Calu3 (cell line): ENCODE data around the gene CTNNBL1. TPM values are rescaled to one million over a fixed set of nuclear protein-coding genes. Genes with fewer than 3 reads are reported as not detected.

ENCODE experiments used
- BruUV-seq: library from RNA; stranded (reverse); fragments of 400-500 nt; replicated peaks from 2 replicates; lab custom pipeline; 2021; lab: Mats Ljungman, UMichigan
- CTCF ChIA-PET: fragments of 300-600 bp; sonication (Branson Sonifier 250); formaldehyde crosslinking; loops from one replicate; lab custom pipeline; 2022; ENCODE audit warnings: antibody characterized with exemption; lab: Charles Lee
- DNase-seq: peaks from one replicate; pipeline ENCODE4 v3.0.0; 2022
- H3K27ac Mint-ChIP-seq: one replicate; pipeline ENCODE4 v1.8.0; 2022; ENCODE audit warnings: mixed read lengths; ENCODE audit not compliant: unreplicated experiment
- H3K27me3 Mint-ChIP-seq: one replicate; pipeline ENCODE4 v1.8.0; 2022; ENCODE audit warnings: mixed read lengths; ENCODE audit not compliant: unreplicated experiment
- H3K36me3 Mint-ChIP-seq: one replicate; pipeline ENCODE4 v1.8.0; 2022; ENCODE audit warnings: mild to moderate bottlenecking, moderate library complexity, mixed read lengths; ENCODE audit not compliant: insufficient read depth, unreplicated experiment
- H3K4me1 Mint-ChIP-seq: one replicate; pipeline ENCODE4 v1.8.0; 2022; ENCODE audit warnings: mild to moderate bottlenecking, low read depth, mixed read lengths; ENCODE audit not compliant: unreplicated experiment
- H3K4me3 Mint-ChIP-seq: one replicate; pipeline ENCODE4 v1.8.0; 2022; ENCODE audit warnings: mild to moderate bottlenecking, low read depth, moderate library complexity, mixed read lengths; ENCODE audit not compliant: unreplicated experiment
- H3K9me3 Mint-ChIP-seq: one replicate; pipeline ENCODE4 v1.8.0; 2022; ENCODE audit warnings: low read depth, mixed read lengths; ENCODE audit not compliant: unreplicated experiment
- CTCF ChIP-seq: fragments of 200-600 bp; IDR thresholded peaks from one replicate; pipeline ENCODE4 v1.8.0; 2022; ENCODE audit warnings: antibody characterized with exemption; ENCODE audit not compliant: unreplicated experiment
- intact Hi-C: fragments of 100-400 bp; cut with micrococcal nuclease; formaldehyde crosslinking; loops from one replicate; pipeline ENCODE4 v1.10.0; 2022; ENCODE audit not compliant: unreplicated experiment
- total RNA-seq: library from RNA; stranded (reverse); gene quantifications from 2 replicates; pipeline ENCODE4 v1.2.3, GENCODE V29; 2022

Gene CTNNBL1
- total RNA-seq, 1 experiment from 2014 or later: 106 TPM

GRCh38 chr20:37914367-37914671 is 220.5 kb downstream of the CTNNBL1 start:
- CTCF ChIA-PET: no interaction called here
- H3K4me3 Mint-ChIP-seq: no peak overlapping the region
- H3K27me3 Mint-ChIP-seq: peaks cover 88% of the 10 kb centered on the region
- intact Hi-C loops: no loop called here
- no peaks in the 10 kb centered on the region for H3K9me3 Mint-ChIP-seq
- no peak overlapping the region for H3K27ac Mint-ChIP-seq
- BruUV-seq: no TSS peak
- DNase-seq: no peak
- TF ChIP-seq CTCF: no peak
- H3K4me1 Mint-ChIP-seq: no peaks in the 10 kb centered on the region
- H3K36me3 Mint-ChIP-seq: no peaks in the 10 kb centered on the region

DNA sequence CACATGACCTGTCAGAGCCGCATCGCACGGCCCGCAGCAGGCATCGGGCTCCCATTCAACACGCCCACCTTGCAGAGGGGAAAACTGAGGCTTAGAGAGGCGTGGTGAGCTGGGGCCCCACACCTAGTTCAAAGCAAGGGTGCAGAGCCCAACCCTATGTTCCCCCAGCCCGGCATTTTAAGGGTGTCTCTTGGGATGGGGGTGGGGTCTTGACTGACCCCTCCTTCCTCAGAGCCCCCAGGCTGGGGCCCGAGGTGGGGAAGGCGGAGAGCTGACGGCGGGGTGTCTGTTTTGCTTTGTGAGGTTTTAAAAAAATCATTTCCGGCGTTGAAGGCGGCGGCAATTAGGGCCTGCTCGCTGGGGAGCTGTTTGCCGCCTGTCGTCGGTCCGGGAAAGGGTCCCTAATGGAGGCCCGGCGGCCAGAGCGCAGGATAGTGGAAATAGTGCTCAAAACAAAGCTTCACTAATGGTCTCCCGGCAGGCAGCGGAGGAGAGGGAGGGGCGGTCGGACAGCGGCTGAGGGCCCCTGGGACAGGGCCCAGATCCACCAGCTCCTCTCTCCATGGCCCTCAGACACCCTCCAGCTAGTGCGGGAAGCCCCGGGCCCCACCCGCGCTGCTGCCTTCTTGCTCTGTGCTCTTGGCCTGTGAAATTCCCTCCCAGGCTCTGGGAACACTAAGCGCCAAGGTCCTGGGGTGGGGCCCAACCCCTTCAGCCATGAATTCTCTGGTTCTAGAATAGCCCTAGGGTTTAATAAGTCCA is 221.0 kb downstream of the CTNNBL1 start:
- H3K27ac Mint-ChIP-seq: no peak overlapping the region

DNA sequence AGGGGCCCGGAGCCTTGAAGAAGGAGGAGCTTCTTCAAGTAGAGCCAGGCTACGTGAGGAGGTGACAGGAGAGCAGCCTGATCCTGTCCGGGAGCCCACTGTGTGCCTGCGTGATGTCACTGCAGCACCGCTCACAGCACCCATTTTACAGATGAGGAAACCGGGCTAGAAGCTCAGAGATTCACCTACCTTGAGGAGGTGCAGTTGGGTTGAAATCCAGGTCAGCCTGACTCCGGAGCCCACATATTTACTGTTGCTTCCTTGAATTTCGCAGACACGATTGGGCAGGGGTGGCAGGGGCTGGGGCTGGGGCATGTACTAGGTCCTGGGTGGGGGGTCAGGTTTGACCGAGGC is 221.6 kb downstream of the CTNNBL1 start:
- Mint-ChIP-seq H3K4me3 (no peak overlapping the region), H3K27me3 (peaks cover 83% of the 10 kb centered on the region), H3K27ac (no peak overlapping the region), H3K36me3 (no peaks in the 10 kb centered on the region), H3K4me1 (no peaks in the 10 kb centered on the region), H3K9me3 (no peaks in the 10 kb centered on the region)
- no peak for DNase-seq
- TF ChIP-seq CTCF: no peak
- CTCF ChIA-PET: interaction anchor here (0.9 kb wide), 1 partner anchor 92 kb away, joined by 8 read pairs; no protein-coding TSS in a partner anchor
- no TSS peak for BruUV-seq
- intact Hi-C loops: no loop called here

More for the DNA sequence above, 221.0 kb downstream of the CTNNBL1 start:
- H3K36me3 Mint-ChIP-seq: no peaks in the 10 kb centered on the region
- H3K4me3 Mint-ChIP-seq: no peak overlapping the region
- no peaks in the 10 kb centered on the region for H3K4me1 Mint-ChIP-seq
- intact Hi-C loops: no loop called here
- CTCF ChIA-PET: interaction anchor here (0.9 kb wide), 1 partner anchor 93 kb away, joined by 8 read pairs; no protein-coding TSS in a partner anchor
- no peak for TF ChIP-seq CTCF
- no TSS peak for BruUV-seq
- peaks cover 85% of the 10 kb centered on the region for H3K27me3 Mint-ChIP-seq
- no peak for DNase-seq
- no peaks in the 10 kb centered on the region for H3K9me3 Mint-ChIP-seq

- no peak for DNase-seq
- Mint-ChIP-seq H3K27ac (no peak overlapping the region), H3K36me3 (no peaks in the 10 kb centered on the region), H3K4me1 (no peaks in the 10 kb centered on the region), H3K9me3 (no peaks in the 10 kb centered on the region), H3K27me3 (peaks cover 85% of the 10 kb centered on the region), H3K4me3 (no peak overlapping the region)
- TF ChIP-seq CTCF: no peak
- no TSS peak for BruUV-seq
- CTCF ChIA-PET: interaction anchor here (0.9 to 1.0 kb wide), 2 partner anchors 77 to 92 kb away, joined by 5 to 8 read pairs; no protein-coding TSS in a partner anchor
- intact Hi-C loops: no loop called here
Measured at GRCh38 chr20:37915800-37916570, 222.2 kb downstream of the CTNNBL1 start.
